Measurements from ENCODE around the gene CERS6. TPM values are rescaled to one million over a fixed set of nuclear protein-coding genes. Genes with fewer than 3 reads are reported as not detected.
A peak's percentile ranks its signal among the peaks of the same experiment; 100 is the strongest.

Gene CERS6
- polyA plus RNA-seq, 6 donors from 2014 or later, result 5.8 to 11.9 (median 9.1) TPM

DNA sequence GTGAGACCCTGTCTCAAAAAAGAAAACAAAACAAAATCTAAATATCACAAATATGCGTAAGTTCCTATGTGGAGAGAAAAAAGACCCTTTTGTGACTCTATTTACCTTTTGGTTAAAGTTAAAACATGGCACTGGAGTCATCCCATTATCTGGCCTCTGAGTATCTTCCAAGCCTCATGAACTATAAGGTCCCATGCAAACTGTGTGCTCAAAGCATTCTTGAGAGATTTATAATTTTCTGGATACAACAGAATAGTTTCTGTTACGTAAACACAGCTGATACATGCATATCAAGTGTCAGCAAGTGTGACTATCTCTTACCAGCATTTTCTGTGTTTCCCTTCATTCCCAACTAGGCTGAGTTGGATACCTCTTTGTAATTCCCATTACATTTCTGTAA lies 337.5 kb downstream of the CERS6 start:
- Mint-ChIP-seq H3K27ac (no peak overlapping the region), H3K4me3 (no peak overlapping the region)

DNA sequence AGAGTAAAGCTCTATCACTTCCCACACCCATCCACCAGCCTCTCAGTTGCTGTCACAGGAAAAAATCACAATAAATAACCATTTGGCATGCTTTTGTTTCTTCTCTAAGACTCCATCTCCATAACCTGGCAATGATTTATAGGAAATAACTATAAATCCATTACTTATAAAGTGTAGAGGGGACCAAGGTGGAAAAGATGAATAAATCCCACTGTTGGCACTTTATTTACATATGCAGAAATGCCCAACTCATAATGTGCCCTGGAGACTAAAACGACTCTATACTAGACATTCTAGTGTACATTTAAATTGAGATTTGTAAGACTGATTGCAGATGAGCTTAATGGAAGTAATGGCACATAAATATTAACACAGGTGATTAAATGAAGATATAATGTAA lies 338.9 kb downstream of the CERS6 start:
- ATAC-seq (ENCODE audit: low read depth in 2 of 2) (no peak), DNase-seq (no peak)
- Mint-ChIP-seq H3K9me3 (peaks cover 0 to 5% (median 3%) of the 10 kb centered on the region in 7 donors), H3K27ac (no peak overlapping the region), H3K36me3 (peaks cover 0 to 5% of the 10 kb centered on the region in 2 donors), H3K27me3 (peaks cover 0 to 4% (median 0%) of the 10 kb centered on the region in 3 donors), H3K4me1 (no peaks in the 10 kb centered on the region), H3K4me3 (no peak overlapping the region)

More for the DNA sequence above, 337.5 kb downstream of the CERS6 start:
- Mint-ChIP-seq H3K9me3 (peaks cover 0 to 5% (median 3%) of the 10 kb centered on the region in 7 donors), H3K36me3 (peaks cover 0 to 5% of the 10 kb centered on the region in 2 donors), H3K4me1 (no peaks in the 10 kb centered on the region), H3K27me3 (peaks cover 0 to 4% (median 0%) of the 10 kb centered on the region in 3 donors)
- ATAC-seq (ENCODE audit: low read depth in 2 of 2) (no peak), DNase-seq (no peak)

DNA sequence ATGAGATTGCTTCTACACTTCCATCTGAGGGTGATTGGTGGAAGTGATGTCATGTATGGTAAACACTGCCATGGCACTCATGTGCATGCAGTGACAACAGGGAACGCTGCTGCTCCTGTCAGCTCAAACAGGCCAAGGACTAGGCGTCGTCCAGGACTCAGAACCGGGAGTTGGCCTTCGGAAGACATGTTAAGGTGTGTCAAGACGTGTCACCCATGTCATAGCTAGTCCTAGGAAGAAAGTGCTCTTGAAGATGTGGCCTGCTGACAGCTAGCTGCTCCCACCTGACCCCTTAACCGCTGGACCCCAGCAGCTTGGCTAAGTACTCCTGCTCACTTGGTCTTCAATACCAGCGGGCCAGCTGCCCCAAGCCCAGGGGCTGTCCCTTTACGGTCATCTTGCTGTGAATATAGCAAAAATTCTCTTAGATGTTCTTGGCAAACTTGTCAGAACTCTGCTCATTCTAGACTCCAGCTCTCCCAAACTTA lies 340.1 kb downstream of the CERS6 start:
- H3K4me3 Mint-ChIP-seq, result no peak overlapping the region
- no peaks in the 10 kb centered on the region for H3K4me1 Mint-ChIP-seq
- H3K27ac Mint-ChIP-seq, result peak overlapping the region in 1 of 6 donors; percentile 50
- H3K27me3 Mint-ChIP-seq, result peaks cover 0 to 4% (median 0%) of the 10 kb centered on the region in 3 donors
- ATAC-seq (ENCODE audit: low read depth in 2 of 2), result no peak
- peaks cover 0 to 3% (median 0%) of the 10 kb centered on the region in 7 donors for H3K9me3 Mint-ChIP-seq
- no peak for DNase-seq
- peaks cover 0 to 5% of the 10 kb centered on the region in 2 donors for H3K36me3 Mint-ChIP-seq

DNA sequence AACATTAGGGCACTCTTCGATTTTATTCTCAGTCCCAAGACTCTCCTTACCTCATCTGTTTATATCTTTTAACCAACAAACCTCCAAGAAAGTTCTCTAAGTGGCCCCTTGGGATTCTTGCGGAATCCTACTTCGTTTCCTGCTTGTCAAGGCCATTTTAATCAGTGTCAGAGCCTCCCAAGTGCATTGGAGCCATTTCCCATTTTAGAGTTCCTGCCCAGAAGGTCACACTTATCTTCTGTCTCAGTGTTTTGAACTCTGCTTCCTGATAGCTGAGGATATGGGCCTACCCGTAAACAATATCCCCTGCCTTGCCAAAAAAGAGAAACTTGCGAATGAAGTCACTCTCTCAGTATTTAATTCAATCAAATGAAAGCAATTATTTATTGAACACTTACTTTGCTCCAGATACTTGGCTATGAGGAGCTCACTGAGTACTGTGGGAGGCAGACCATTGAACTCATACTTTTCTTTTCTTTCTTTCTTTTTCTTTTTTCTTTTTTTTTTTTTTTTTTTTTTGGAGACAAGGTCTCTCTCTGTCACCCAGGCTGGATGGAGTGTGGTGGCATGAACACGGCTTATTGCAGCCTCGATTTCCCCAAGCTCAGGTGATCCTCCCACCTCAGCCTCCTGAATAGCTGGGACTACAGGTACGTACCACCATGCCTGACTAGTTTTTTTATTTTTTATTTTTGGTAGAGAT lies 340.7 kb downstream of the CERS6 start:
- Mint-ChIP-seq H3K9me3 (peaks cover 0 to 3% (median 0%) of the 10 kb centered on the region in 7 donors), H3K4me1 (no peaks in the 10 kb centered on the region), H3K27me3 (peaks cover 0 to 4% (median 0%) of the 10 kb centered on the region in 3 donors), H3K4me3 (no peak overlapping the region), H3K27ac (peak overlapping the region in 1 of 6 donors; percentile 50), H3K36me3 (peaks cover 0 to 5% of the 10 kb centered on the region in 2 donors)
- DNase-seq (no peak), ATAC-seq (ENCODE audit: low read depth in 2 of 2) (no peak)

DNA sequence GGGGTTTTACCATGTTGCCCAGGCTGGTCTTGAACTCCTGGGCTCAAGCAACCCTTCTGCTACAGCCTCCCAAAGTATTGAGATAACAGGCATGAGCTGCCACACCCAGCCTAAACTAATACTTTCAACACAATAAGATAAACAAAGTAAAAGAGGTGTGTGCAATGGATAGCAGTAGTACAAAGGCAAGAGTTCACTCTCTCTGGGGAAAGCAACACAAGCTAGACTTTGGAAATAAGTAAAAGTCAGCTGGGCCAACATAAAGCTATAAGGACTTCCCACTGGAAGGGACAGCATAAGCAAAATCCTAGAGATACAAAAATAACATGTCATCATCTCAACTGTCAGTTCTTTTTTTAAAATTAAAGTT lies 341.2 kb downstream of the CERS6 start:
- peaks cover 0 to 3% (median 0%) of the 10 kb centered on the region in 7 donors for H3K9me3 Mint-ChIP-seq
- H3K4me3 Mint-ChIP-seq, result no peak overlapping the region
- H3K4me1 Mint-ChIP-seq, result no peaks in the 10 kb centered on the region

DNA sequence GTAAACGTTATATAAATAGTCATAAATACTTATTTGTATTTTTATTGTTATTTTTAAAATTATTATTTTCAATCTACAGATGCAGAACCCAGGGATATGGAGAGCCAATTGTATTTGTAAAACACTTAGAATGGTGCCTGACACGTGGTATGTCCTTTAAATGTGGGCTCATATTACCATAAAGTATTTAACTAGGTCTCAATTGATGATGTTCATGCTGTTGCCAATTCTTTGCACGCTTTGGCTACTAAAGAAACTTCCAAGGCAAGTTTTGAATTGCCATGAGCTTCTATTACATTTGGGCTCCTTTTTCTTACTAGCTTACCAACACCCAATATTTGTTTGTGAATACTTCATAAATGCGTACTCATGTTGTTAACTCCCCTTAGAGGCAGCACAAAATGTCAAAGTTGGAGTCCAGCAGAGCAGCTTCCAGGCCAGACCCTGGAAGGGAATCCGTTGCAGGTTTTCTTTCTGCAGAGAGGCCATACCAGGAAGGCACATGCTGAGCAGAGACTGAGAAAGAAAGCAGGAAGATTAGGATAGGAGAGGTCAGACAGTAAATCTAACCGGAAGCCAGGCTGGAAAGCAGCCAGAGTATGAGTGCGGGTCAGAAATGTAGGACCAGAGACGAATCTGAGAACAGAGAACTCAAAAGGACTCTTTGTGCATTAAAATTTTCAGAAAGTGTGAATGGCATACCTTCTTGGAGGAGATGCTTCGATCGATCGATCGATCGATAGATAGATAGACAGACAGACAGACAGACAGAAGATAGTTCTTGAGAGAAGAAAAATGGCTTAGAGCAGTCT lies 342.2 kb downstream of the CERS6 start:
- Mint-ChIP-seq H3K9me3 (peaks cover 0 to 3% (median 0%) of the 10 kb centered on the region in 7 donors), H3K36me3 (no peaks in the 10 kb centered on the region), H3K4me3 (no peak overlapping the region), H3K27ac (no peak overlapping the region), H3K4me1 (no peaks in the 10 kb centered on the region), H3K27me3 (peaks cover 0 to 4% (median 0%) of the 10 kb centered on the region in 3 donors)
- DNase-seq (no peak), ATAC-seq (ENCODE audit: low read depth in 2 of 2) (no peak)

More for the DNA sequence above, 341.2 kb downstream of the CERS6 start:
- DNase-seq, result no peak
- Mint-ChIP-seq H3K27me3 (peaks cover 0 to 4% (median 0%) of the 10 kb centered on the region in 3 donors), H3K36me3 (peaks cover 0 to 5% of the 10 kb centered on the region in 2 donors), H3K27ac (no peak overlapping the region)
- ATAC-seq (ENCODE audit: low read depth in 2 of 2), result no peak

DNA sequence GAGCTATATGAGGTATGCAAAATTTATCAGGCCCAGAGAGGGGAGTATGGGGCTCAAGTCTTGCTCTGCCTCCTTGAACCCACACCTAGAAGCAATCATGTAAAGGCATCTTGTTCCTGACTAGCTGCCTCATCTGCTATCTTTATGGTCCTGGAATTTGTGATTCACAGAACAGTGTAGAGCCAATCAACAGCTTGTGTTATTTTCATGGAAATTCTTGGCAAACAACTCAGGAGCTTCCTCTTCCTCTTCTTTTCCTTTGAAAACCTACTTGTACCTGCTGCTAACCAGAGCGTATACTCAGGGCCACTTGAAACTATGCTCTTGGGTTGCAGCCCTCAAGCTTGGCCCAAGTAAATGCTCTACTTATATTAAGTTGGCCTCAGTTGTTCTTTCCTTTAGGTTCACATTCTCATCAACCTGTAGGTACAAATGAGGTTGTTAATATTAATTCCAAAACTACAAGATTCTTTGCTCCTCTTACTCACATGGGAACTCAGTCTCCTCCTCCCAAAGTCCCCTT lies 342.9 kb downstream of the CERS6 start:
- Mint-ChIP-seq H3K9me3 (peaks cover 0 to 2% (median 0%) of the 10 kb centered on the region in 7 donors), H3K27ac (no peak overlapping the region), H3K4me1 (no peaks in the 10 kb centered on the region), H3K27me3 (peaks cover 0 to 3% (median 0%) of the 10 kb centered on the region in 3 donors), H3K36me3 (no peaks in the 10 kb centered on the region), H3K4me3 (no peak overlapping the region)
- no peak for ATAC-seq (ENCODE audit: low read depth in 2 of 2)
- DNase-seq, result no peak

DNA sequence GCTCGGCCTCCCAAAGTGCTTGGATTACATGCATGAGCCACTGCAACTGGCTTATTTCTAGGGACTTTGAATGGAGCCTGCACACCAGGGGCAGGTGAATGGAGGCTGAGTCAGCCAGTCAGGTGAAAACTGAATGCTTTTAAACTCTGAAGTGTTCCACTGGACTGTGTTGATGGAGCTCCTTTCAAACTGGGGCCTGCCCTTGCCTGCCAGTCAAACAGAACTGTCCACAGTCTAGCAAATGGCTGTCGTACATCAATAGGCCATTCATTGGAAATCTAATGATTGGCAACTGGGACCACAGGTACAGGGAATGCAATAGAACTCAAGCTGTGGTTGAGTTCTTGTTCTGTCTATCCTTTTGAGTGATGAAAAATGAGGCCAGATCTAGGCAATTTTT lies 345.4 kb downstream of the CERS6 start:
- Mint-ChIP-seq H3K36me3 (no peaks in the 10 kb centered on the region), H3K27me3 (no peaks in the 10 kb centered on the region), H3K27ac (no peak overlapping the region), H3K4me1 (no peaks in the 10 kb centered on the region), H3K9me3 (no peaks in the 10 kb centered on the region), H3K4me3 (no peak overlapping the region)
- DNase-seq (no peak), ATAC-seq (ENCODE audit: low read depth in 2 of 2) (no peak)

DNA sequence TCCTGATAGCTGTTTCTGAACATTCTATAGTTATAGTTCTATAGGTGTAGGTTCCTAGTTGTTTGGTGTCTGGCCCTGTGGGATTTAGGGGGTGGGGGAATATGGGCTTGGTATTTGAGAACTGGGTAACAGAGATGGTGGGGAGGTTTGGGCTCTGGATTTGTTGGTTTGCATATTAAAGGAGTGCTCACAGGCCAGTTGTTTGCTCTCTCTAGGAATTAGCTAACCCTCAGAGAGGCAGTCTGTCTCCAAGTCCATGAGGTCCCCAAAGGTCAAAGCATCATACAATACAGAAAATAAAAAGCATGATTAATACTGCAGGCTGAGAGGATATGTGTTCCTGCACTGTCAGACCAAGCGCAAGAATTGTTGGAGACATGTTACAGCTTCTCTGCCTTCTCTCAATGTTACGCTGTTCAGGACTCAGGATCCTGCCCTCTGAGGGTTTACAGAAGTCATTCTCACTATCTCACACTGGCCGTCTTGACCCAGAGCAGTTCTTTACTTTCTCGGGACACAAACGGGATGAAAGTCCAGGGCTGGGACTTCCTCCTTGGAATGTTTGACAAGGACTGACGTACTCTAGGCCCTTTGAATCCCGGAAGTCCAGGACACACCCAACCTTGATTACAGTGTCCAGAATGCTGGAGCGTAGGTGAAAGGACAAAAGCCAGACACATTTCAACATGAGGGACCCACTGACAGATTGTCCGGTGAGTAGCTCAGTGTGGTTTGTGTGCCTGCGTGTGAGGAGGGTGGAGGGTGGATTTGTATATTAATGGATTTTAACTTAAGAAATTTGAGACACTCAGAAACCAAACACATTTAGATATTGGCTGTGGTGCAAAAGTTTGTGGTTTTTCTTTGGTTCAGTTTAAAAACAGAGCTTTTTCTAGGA lies 346.1 kb downstream of the CERS6 start, which contains the start of gene NOSTRIN:
Gene NOSTRIN, plus strand, starts transcription at position 677 of the 898 bp plus-strand sequence. Its CDS starts 10 bp downstream, at position 687.
- no peaks in the 10 kb centered on the region for H3K9me3 Mint-ChIP-seq
- ATAC-seq (ENCODE audit: low read depth in 2 of 2) (no peak), DNase-seq (no peak)
- no peaks in the 10 kb centered on the region for H3K36me3 Mint-ChIP-seq
- H3K27me3 Mint-ChIP-seq, result no peaks in the 10 kb centered on the region
- no peak within 1 kb of the TSS for H3K4me3 Mint-ChIP-seq
- no peak within 1 kb of the TSS for H3K27ac Mint-ChIP-seq
- H3K4me1 Mint-ChIP-seq, result no peaks in the 10 kb centered on the region

DNA sequence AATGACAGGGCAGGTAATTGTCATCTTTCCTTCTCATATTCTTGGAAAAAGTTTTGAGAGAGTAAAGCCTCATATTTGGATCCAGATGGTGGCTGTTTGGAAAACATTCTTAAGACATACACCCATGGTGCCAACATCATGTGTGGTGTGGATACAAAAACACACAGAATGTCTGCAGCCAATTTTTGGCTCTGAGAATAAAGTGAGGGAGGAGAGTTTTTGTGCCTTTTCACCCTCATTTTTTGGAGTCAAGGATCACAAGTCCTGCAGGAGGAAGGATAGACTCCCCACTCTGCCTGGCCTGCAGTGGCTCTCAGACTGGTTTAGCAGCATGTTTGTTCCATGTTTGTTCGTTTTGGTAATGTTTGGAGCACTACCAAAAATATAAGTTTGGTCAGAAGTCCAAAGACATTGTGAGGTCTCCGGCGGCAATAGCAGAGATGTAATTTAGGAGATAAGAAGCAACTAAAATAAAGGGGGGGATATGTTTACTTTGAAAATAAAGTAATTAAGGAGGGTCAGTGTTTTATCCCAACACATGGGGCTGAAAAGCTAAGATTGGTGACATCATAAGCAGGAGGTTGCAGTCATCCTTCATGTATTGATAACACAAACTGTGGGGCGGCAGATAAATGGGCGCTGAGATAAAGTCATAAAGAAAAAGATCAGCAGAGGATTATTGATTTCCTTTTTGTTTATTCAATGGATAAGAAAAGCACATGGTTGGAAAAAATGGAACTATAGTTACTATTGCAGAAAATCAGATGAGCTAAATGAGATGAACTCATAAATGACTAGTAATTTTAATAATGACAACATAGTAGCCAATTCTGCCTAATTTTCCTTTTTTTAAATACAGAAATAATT lies 347.0 kb downstream of the CERS6 start:
- no peak overlapping the region for H3K4me3 Mint-ChIP-seq

DNA sequence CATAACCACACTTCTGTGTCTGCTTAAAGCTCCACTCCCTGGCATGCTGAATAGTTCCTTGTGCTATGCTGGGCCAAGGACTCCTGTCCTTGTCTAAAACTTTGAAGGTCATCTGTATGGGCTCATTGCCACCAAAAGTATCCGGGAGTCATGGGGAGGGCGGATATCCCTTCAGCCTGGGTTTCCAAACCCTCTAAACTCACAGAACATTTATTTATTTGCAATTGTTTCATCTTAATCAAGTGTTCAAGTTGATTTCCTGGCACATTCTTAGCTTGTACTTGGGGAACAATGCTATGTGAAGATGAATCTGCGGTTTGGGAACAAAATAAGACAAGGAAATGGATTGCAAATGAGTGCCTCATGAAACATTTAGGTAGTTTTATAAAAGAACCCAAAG lies 348.1 kb downstream of the CERS6 start:
- Mint-ChIP-seq H3K4me3 (no peak overlapping the region), H3K27me3 (no peaks in the 10 kb centered on the region), H3K36me3 (no peaks in the 10 kb centered on the region), H3K4me1 (no peaks in the 10 kb centered on the region), H3K27ac (peak overlapping the region in 1 of 6 donors; percentile 61), H3K9me3 (no peaks in the 10 kb centered on the region)
- ATAC-seq (ENCODE audit: low read depth in 2 of 2) (no peak), DNase-seq (no peak)

More for the DNA sequence above, 347.0 kb downstream of the CERS6 start:
- DNase-seq (no peak), ATAC-seq (ENCODE audit: low read depth in 2 of 2) (no peak)
- Mint-ChIP-seq H3K27me3 (no peaks in the 10 kb centered on the region), H3K36me3 (no peaks in the 10 kb centered on the region), H3K4me1 (no peaks in the 10 kb centered on the region), H3K27ac (no peak overlapping the region), H3K9me3 (no peaks in the 10 kb centered on the region)

DNA sequence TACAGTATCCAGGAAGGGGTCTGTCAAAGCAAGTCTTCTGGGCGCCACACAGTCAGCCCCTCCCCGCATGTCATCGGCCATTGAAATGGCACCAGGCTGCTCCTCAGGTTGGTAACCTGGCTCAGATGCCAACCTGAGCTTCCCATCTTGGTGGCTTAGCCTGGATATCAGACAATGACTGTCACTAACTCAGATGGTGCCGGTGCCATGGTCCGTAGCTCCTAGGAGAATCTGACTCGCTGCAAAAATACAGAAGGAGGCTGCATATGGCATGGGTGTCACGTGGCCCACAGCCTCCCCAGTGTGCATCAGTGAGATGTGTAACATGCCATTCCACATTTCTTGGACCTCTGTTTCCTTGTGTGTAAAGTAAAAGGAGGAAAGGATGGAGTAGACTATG lies 349.5 kb downstream of the CERS6 start:
- DNase-seq, result no peak
- Mint-ChIP-seq H3K36me3 (no peaks in the 10 kb centered on the region), H3K4me1 (no peaks in the 10 kb centered on the region), H3K27ac (no peak overlapping the region), H3K4me3 (no peak overlapping the region), H3K27me3 (no peaks in the 10 kb centered on the region), H3K9me3 (no peaks in the 10 kb centered on the region)
- ATAC-seq (ENCODE audit: low read depth in 2 of 2), result no peak

Measured in naive B cell (primary cell).